SK-N-SH (cell line): ENCODE data around the gene DPYSL5. TPM values are rescaled to one million over a fixed set of nuclear protein-coding genes. Genes with fewer than 3 reads are reported as not detected.

ENCODE experiments used
- CTCF ChIA-PET: fragments of 300-600, 350-600 bp; formaldehyde crosslinking; extraction: SDS; loops from one replicate; lab custom pipeline; 2021; lab: Yijun Ruan, JAX
- POLR2A ChIA-PET: fragments of 350-600 bp; sonication (Branson Sonifier 250); formaldehyde crosslinking; extraction: SDS; loops from one replicate; lab custom pipeline; 2020; ENCODE audit warnings: antibody characterized with exemption, inconsistent platforms; lab: Yijun Ruan, JAX
- DNase-seq: peaks from one replicate; pipeline ENCODE4 v3.0.0; 2012
- H2AFZ ChIP-seq: fragments of 200-600 bp; sonication (generic); 2 replicates; pipeline ENCODE4 v1.8.1; 2016; ENCODE audit warnings: antibody characterized with exemption, mild to moderate bottlenecking, low read depth
- H3F3A ChIP-seq: fragments of 200-600 bp; sonication (generic); replicated peaks from 2 replicates; pipeline ENCODE3; 2016; ENCODE audit warnings: antibody characterized with exemption, mild to moderate bottlenecking; ENCODE audit not compliant: insufficient read depth
- H3K27ac ChIP-seq, 2 experiments: fragments of 200-500 bp in 1 of 2; fragments of 200-600 bp in 1 of 2; sonication (Bioruptor generic) in 1 of 2; sonication (generic), shearing (Covaris generic) in 1 of 2; 2 replicates each; pipeline versions ENCODE4 v1.5.1 to v1.6.1; 2014 to 2016; ENCODE audit warnings: low read depth in 2 of 2, inconsistent platforms in 1 of 2, low read length in 1 of 2, mild to moderate bottlenecking in 1 of 2, mixed read lengths in 1 of 2
- H3K27me3 ChIP-seq: fragments of 200-600 bp; sonication (generic), shearing (Covaris generic); 2 replicates; pipeline ENCODE4 v1.6.1; 2016; ENCODE audit warnings: mixed run types; ENCODE audit not compliant: insufficient read depth
- H3K36me3 ChIP-seq, 2 experiments: fragments of 200-500 bp in 1 of 2; fragments of 200-600 bp in 1 of 2; sonication (Bioruptor generic) in 1 of 2; sonication (generic) in 1 of 2; replicated peaks in 1 of 2; 2 replicates each; pipeline versions ENCODE3 to v1.5.1; 2014 to 2016; ENCODE audit warnings: low read length in 1 of 2, mild to moderate bottlenecking in 1 of 2; ENCODE audit not compliant: insufficient read depth in 2 of 2, control insufficient read depth in 1 of 2
- H3K4me1 ChIP-seq, 2 experiments: fragments of 200-500 bp in 1 of 2; fragments of 200-600 bp in 1 of 2; sonication (Bioruptor generic) in 1 of 2; sonication (generic), shearing (Covaris generic) in 1 of 2; 2 replicates each; pipeline versions ENCODE4 v1.5.1 to v1.6.1; 2014 to 2016; ENCODE audit warnings: low read depth in 1 of 2, low read length in 1 of 2, mixed run types in 1 of 2; ENCODE audit not compliant: insufficient read depth in 2 of 2, control insufficient read depth in 1 of 2
- H3K4me2 ChIP-seq: fragments of 200-600 bp; sonication (generic), shearing (Covaris generic); 2 replicates; pipeline ENCODE4 v1.6.1; 2017; ENCODE audit warnings: mixed run types
- H3K4me3 ChIP-seq, 2 experiments: fragments of 200-500 bp in 1 of 2; fragments of 200-600 bp in 1 of 2; sonication (Bioruptor generic) in 1 of 2; sonication (generic), shearing (Covaris generic) in 1 of 2; 2 replicates each; pipeline versions ENCODE4 v1.5.1 to v1.8.1; 2014 to 2016; ENCODE audit warnings: low read depth in 2 of 2, inconsistent platforms in 1 of 2, low read length in 1 of 2, mild to moderate bottlenecking in 1 of 2, mixed read lengths in 1 of 2, moderate library complexity in 1 of 2
- H3K79me2 ChIP-seq: fragments of 200-600 bp; sonication (generic); 2 replicates; pipeline ENCODE4 v1.8.1; 2017; ENCODE audit warnings: mild to moderate bottlenecking; ENCODE audit not compliant: insufficient read depth
- H3K9ac ChIP-seq: fragments of 200-600 bp; sonication (generic); 2 replicates; pipeline ENCODE4 v1.6.1; 2017; ENCODE audit warnings: mixed run types
- H3K9me2 ChIP-seq: fragments of 200-600 bp; sonication (generic); 2 replicates; pipeline ENCODE4 v1.6.1; 2017; ENCODE audit warnings: mixed run types
- H3K9me3 ChIP-seq: fragments of 200-600 bp; sonication (generic); 2 replicates; pipeline ENCODE4 v1.6.1; 2017; ENCODE audit warnings: mixed run types, mild to moderate bottlenecking, moderate library complexity
- H4K20me1 ChIP-seq: fragments of 200-600 bp; sonication (generic); 2 replicates; pipeline ENCODE4 v1.6.1; 2017; ENCODE audit warnings: mild to moderate bottlenecking, mixed run types; ENCODE audit not compliant: insufficient read depth
- CHD2 ChIP-seq: fragments of 150-350 bp; IDR thresholded peaks from 2 replicates; pipeline ENCODE4 v1.6.1; 2018; ENCODE audit warnings: low read length; ENCODE audit not compliant: partially characterized antibody
- CTCF ChIP-seq: fragments of 200-600 bp; sonication (generic); IDR thresholded peaks from 2 replicates; pipeline ENCODE4 v1.6.1; 2017; ENCODE audit warnings: antibody characterized with exemption, mild to moderate bottlenecking, moderate library complexity
- ELF1 ChIP-seq: IDR thresholded peaks from 2 replicates; pipeline ENCODE4 v1.4.0; 2012
- FOXM1 ChIP-seq: IDR thresholded peaks from 2 replicates; pipeline ENCODE4 v1.4.0; 2012; ENCODE audit warnings: low read depth, mild to moderate bottlenecking
- NRF1 ChIP-seq: IDR thresholded peaks from 2 replicates; pipeline ENCODE4 v1.6.1; 2012; ENCODE audit warnings: low read depth, mild to moderate bottlenecking, low read length
- RFX5 ChIP-seq: IDR thresholded peaks from 2 replicates; pipeline ENCODE4 v1.6.1; 2012; ENCODE audit warnings: mild to moderate bottlenecking, improper control_type of control experiment, low read length
- RXRA ChIP-seq: IDR thresholded peaks from 2 replicates; pipeline ENCODE4 v1.4.0; 2012; ENCODE audit warnings: low read depth, mild to moderate bottlenecking, borderline replicate concordance
- TAF1 ChIP-seq: IDR thresholded peaks from 2 replicates; pipeline ENCODE4 v1.6.1; 2012; ENCODE audit warnings: low read depth, mild to moderate bottlenecking, low read length, moderate library complexity, borderline replicate concordance
- USF2 ChIP-seq: fragments of 150-350 bp; IDR thresholded peaks from 2 replicates; pipeline ENCODE4 v1.6.1; 2017; ENCODE audit warnings: antibody characterized with exemption, low read length, low read depth, borderline replicate concordance
- YY1 ChIP-seq: IDR thresholded peaks from 2 replicates; pipeline ENCODE4 v1.4.0; 2012; ENCODE audit warnings: low read depth, mild to moderate bottlenecking
- ZBTB33 ChIP-seq: IDR thresholded peaks from 2 replicates; pipeline ENCODE4 v1.4.0; 2012; ENCODE audit warnings: low read depth, borderline replicate concordance
- WGBS: methylation state at CpG from one replicate; pipeline ENCODE4 v1.1.6; 2017; ENCODE audit warnings: low lambda C conversion rate; 5-methylcytosine and 5-hydroxymethylcytosine counted together
- polyA plus RNA-seq, 3 experiments: library from polyadenylated mRNA; depleted of rRNA; stranded (reverse); fragments of >200 nt; gene quantifications; 2 replicates each; pipeline ENCODE4 v1.2.3, GENCODE V29; 2012

DPYSL5 gene
- polyA plus RNA-seq, 1 of the 3 experiments (the other 2 are of a cell fraction), result 0.79 TPM

GRCh38 chr2:26809876-26810577 lies 37.9 kb upstream of the DPYSL5 start:
- 74% methylated on average over 6 of the region's 6 CpGs for WGBS

GRCh38 chr2:26811261-26811660 lies 36.7 kb upstream of the DPYSL5 start:
- 62% methylated on average over 8 of the region's 8 CpGs for WGBS
- ChIA-PET POLR2A (no interaction called here), CTCF (interaction anchor here (0.6 to 1.1 kb wide), 3 partner anchors 35 to 479 kb away, joined by 3 to 5 read pairs (median 4); no protein-coding TSS in a partner anchor)
- no peak overlapping the region for H3K9ac ChIP-seq
- H3K27ac ChIP-seq, result no peak overlapping the region
- no peaks in the 10 kb centered on the region for H3K9me3 ChIP-seq
- no peak overlapping the region for H2AFZ ChIP-seq
- no peaks in the 10 kb centered on the region for H3K27me3 ChIP-seq
- no peaks in the 10 kb centered on the region for H3K79me2 ChIP-seq
- no peak overlapping the region for H3K4me3 ChIP-seq
- H3F3A ChIP-seq, result peaks cover 8% of the 10 kb centered on the region
- no peaks in the 10 kb centered on the region for H3K9me2 ChIP-seq
- peaks cover 0 to 6% of the 10 kb centered on the region in 2 experiments; a peak in 2 of 4 replicates for H3K4me1 ChIP-seq
- no peaks in the 10 kb centered on the region for H3K36me3 ChIP-seq
- DNase-seq, result no peak
- H3K4me2 ChIP-seq, result no peak overlapping the region
- TF ChIP-seq USF2, result no peak
- TF ChIP-seq TAF1, result no peak
- TF ChIP-seq RXRA, result no peak
- no peak for TF ChIP-seq RFX5
- TF ChIP-seq NRF1, result no peak
- TF ChIP-seq ELF1, result no peak
- no peak for TF ChIP-seq CHD2
- no peak for TF ChIP-seq YY1
- H4K20me1 ChIP-seq, result no peaks in the 10 kb centered on the region

More at GRCh38 chr2:26809876-26810577, 37.9 kb upstream of the DPYSL5 start:
- Histone ChIP-seq H3K27me3 (no peaks in the 10 kb centered on the region), H3K4me2 (no peak overlapping the region), H3F3A (peaks cover 16% of the 10 kb centered on the region), H3K36me3 (no peaks in the 10 kb centered on the region), H3K9me3 (no peaks in the 10 kb centered on the region), H3K9me2 (no peaks in the 10 kb centered on the region), H3K4me3 (no peak overlapping the region), H3K27ac (no peak overlapping the region), H3K9ac (no peak overlapping the region), H2AFZ (no peak overlapping the region), H3K79me2 (no peaks in the 10 kb centered on the region), H4K20me1 (no peaks in the 10 kb centered on the region), H3K4me1 (peaks cover 0 to 6% of the 10 kb centered on the region in 2 experiments; a peak in 2 of 4 replicates)
- CTCF ChIA-PET, result interaction anchor here (0.5 to 1.5 kb wide), 5 partner anchors 12 to 1476 kb away, joined by 3 to 4 read pairs (median 3); no protein-coding TSS in a partner anchor
- no peak for TF ChIP-seq YY1
- TF ChIP-seq CTCF, result no peak
- TF ChIP-seq ZBTB33, result no peak
- TF ChIP-seq FOXM1, result no peak
- POLR2A ChIA-PET, result no interaction called here
- no peak for DNase-seq
